HG02970 (cell line): ENCODE results near the gene GCNT2.
"Not testable (repeated sequence)": the region's sequence is repeated elsewhere in the genome, so short reads cannot be mapped to it uniquely, and the experiment has no call there.

Experiments
- ATAC-seq: cut with Tn5 transposase; IDR thresholded peaks from one replicate; pipeline ENCODE4 v1.9.1; 2021; ENCODE audit warnings: mild to moderate bottlenecking, moderate library complexity, moderate number of reproducible peaks; ENCODE audit not compliant: unreplicated experiment, low FRiP score

GCNT2 gene

DNA sequence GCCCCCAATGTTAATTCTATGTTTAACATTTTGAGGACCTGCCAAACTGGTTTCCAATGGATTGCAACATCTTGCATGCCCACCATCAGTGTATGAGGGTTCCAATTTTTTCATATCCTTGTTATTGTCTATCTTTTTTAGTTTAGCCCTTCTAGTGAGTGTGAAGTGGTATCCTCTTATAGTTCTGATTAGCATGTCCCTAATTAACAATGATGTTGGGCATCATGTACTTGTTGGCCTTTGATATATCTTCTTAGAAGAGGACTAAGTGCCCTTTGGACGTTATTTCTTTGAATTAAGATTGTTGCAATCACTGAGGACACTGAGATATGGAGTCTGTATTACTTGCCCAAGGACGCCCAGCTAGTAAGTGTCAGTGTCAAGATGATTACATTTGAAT, 22.3 kb downstream of the GCNT2 start:
- no peak for ATAC-seq

DNA sequence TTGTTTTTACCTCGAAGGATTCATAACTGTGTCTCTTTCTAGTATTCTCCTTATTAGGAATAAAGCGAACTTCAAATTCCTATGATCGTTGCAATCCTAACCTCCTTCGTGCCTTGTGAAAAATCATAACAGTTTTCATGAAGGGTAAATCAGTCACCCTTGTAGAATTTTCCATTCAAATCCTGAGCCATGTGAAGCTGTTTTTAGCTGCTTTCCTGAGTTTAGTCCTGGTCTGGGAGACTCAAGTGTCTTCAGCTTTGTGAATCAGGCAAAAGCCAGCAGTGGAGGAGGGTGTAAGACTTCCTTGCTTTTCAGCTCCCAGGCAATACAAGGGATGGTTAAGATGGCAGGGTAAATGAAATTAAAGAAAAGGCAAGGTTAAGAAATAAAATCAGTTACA, 24.3 kb downstream of the GCNT2 start:
- no peak for ATAC-seq

DNA sequence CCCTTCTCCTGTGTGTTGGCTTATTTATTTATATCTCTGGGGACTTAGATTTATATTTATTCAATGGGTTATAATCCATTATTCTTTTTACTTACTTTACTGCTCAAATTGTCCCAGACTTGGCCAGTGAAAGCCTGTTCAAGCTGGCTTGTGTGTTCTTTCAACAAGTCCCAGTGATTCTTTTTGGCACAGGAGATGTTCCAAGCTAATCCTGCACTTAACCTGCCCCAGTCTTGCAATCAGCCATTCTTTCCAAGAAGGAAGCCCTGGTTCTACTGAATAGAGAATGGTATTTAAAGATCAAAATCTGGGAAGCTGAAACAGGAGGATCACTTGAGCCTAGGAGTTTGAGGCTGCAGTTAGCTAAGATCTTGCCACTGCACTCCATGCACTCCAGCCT, 26.7 kb downstream of the GCNT2 start:
- no peak for ATAC-seq

DNA sequence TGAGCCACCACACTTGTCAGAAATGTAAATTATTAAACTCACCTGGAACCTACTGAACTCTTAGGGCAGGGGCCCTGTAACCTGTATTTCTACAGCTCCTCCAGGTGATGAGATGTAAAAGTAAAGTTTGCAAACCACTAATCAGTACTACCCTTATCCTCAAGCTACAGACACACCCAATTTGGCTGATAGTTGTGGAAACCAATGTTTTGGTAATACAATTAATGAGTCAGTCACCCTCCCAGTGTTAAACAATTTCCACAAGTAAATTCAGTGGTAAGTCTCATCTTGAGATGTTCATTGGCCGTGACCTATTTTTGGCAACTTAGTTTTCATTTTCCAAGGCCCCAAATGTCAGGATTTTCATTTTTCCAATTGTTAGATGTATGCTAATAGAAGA, 29.6 kb downstream of the GCNT2 start:
- no peak for ATAC-seq

DNA sequence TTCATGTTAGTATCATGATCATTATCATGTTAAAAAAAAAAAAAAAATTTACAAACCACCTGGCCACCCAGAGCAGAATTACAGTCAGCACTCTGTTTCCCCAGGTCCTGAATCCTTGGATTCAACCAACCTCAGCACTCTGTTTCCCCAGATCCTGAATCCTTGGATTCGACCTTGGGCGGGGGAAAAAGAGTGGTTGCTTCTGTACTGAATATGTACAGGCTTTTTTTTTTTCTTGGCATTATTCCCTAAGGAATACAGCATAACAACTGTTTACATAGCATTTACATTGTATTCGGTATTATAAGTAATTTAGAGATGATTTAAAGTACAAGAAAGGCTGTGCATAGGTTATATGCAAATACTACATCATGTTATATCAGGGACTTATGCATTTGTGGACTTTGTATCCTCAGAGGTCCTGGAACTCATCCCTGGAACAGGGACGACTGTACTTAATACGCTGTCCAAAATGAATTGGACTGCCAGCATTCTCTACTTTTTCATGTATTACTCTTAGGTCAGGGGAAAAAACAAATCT, 31.2 kb downstream of the GCNT2 start:
- no peak for ATAC-seq

DNA sequence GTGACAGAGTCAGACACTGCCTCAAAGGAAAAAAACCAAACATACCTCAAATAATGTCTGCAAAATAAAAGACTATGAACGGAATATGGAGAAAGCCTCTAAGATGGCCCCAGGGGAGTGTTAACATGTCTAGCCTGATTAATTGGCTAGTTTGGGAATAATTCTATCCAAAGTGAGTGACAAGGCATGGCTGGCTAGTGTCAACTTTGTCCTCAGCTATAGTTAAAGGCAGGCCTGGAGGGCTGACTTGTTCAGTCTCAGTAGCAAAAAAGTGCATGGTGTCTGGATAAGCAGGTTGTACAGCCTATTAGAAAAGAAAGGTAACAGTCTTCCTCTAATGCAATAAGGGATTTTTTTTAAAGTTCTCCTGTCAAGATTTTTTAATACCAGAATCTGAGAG, 32.7 kb downstream of the GCNT2 start:
- no peak for ATAC-seq

DNA sequence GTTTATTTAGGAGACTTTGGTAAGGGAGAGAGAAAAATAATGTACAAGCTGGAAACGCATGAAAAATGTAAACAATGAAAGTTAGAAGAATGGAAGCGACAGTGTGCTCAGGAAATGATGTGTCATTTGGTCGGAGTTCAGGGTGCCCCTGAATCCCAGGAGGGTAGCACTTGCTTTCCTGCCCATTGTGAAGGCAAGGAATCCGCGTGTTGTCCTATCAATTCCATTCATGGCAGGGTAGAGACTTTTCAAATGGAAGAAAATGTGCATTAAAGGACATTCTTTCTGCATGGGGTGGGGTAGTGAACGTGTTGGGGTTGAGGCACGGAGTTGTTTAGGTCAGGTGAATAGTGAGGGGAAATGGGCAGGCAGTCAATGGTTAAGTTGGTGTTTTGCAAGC, 33.7 kb downstream of the GCNT2 start:
- ATAC-seq, result no peak

DNA sequence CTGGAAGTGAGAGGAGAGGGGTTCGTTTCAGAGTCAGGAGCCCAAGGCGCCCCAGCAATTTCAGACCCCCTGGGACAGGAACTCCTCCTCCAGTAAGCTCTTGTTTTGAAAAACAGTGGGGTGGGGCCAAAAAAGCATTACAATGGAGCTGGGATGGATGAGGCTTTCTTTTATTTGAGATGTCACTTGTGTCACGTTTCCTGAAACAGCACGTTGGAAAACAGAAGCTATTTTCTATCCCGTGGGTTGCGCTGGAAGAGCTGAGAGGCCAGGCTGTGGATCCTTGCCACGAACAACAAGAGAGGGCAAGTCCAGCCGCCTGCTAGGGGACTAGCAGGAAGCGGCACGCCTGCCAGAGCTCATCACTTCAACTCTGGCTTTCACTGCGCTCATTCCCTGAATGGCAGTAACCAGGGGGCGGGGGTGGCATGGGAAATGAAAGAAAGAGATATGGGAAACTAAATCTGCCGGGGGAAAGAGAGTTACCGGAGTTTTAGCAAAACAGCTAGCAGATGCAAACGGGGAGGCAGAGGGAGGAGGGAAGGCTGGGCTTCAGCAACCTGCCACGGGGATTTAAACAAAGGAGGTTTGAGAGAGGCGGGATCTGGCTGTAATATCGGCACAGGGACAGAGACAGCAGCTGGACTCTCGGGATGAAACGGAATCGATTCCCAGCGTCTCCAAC, 34.6 kb downstream of the GCNT2 start:
- no peak for ATAC-seq

DNA sequence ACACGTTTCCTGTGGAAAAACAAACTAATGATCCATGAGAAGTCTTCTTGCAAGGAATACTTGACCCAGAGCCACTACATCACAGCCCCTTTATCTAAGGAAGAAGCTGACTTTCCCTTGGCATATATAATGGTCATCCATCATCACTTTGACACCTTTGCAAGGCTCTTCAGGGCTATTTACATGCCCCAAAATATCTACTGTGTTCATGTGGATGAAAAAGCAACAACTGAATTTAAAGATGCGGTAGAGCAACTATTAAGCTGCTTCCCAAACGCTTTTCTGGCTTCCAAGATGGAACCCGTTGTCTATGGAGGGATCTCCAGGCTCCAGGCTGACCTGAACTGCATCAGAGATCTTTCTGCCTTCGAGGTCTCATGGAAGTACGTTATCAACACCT, 35.4 kb downstream of the GCNT2 start:
- ATAC-seq, result no peak

DNA sequence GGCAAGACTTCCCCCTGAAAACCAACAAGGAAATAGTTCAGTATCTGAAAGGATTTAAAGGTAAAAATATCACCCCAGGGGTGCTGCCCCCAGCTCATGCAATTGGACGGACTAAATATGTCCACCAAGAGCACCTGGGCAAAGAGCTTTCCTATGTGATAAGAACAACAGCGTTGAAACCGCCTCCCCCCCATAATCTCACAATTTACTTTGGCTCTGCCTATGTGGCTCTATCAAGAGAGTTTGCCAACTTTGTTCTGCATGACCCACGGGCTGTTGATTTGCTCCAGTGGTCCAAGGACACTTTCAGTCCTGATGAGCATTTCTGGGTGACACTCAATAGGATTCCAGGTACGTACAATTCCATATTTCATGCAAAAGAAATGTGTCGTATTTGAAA, 35.8 kb downstream of the GCNT2 start:
- no peak for ATAC-seq

DNA sequence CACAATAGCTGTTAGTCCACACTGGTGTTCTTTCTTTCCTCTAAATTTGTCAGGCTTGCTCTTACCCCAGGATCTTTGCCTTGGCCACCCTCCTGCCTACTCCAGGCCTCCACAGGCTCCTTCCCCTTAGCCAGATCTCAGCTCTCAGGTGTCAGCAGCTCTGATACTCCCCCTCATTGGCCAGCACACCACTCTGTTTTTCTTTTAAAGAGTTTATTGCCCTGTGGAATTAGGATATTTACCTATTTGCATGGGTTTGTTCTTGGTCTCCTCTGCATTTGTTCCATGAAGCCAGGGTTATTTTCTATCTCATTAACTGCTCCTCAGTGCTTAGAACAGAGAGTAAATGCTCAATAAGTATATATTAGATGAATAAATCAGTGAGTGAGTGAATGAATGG, 36.8 kb downstream of the GCNT2 start:
- no peak for ATAC-seq

DNA sequence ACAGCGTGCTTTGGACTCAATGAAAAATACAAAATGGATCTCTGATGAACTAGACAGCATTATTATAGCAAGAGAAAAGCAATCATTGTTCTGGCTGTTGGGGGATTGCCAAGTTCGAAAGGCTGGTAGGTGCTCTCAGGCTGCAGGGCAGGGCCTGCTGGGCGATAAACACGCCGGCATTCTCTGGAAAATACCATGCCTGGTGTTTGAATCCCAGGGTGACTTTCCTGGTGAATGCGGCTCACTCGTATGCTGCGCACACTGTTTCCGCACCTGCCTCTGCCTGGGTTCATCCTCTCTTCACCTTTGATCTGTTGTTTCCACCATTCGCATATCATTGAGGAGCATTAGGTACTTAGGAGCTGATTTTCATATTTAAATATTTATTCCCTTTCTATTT, 37.4 kb downstream of the GCNT2 start:
- ATAC-seq, result no peak

DNA sequence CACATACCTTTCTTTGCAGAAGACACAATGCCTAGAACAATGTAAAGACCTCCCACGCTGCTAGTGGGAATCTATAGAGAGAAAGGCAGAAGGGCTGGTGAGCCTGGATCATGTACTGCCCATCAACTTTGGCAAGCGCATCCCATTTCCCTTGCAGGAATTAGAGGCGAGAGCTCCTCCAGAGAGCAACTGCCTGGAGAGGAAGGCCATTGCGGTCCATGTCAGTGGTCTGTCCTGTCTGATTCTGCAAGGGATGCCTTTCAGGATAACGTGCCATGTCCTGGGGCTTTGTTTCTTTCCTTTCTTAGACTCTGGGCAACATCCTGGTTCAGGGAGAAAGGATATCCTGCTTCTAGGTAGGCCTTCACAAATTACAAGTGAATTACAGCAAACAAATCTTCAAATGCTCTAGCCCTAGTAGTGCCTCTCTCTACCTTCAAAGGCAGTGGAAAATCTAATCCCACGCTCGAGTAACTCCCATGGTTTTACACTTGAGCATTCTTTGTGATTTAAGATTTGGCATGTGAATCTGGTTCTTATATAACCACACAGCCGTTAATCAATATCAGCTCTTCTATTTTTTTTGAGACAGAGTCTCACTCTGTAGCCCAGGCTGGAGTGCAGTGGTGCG, 38.5 kb downstream of the GCNT2 start:
- no peak for ATAC-seq

DNA sequence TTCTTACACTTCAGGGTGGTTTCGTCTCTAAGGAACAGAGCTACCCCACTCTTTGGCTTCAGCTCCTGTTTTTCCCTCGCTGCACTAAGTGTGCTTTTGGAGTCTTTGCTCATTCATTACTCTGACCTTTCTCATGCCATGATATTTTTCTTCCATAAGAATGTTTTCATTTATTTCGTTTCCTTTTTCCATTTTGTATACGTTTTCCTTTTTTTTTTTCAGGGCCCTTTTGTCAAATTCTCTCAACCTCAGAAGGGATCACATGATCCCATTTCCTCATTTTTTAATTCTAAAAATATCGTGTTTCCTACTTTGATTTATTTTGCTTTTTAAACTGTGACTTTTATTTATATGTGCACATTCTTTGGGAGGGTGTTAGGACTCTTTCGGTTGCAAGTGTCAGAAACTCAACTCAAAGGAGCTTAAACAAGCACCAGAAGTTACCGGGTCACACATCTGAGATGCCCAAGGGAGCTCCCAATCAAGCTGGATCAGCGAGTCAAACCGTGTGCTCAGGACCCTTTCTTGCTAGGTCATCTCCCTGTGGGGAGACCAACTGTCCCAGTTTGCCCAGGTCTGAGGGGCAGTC, 40.6 kb downstream of the GCNT2 start:
- no peak for ATAC-seq

DNA sequence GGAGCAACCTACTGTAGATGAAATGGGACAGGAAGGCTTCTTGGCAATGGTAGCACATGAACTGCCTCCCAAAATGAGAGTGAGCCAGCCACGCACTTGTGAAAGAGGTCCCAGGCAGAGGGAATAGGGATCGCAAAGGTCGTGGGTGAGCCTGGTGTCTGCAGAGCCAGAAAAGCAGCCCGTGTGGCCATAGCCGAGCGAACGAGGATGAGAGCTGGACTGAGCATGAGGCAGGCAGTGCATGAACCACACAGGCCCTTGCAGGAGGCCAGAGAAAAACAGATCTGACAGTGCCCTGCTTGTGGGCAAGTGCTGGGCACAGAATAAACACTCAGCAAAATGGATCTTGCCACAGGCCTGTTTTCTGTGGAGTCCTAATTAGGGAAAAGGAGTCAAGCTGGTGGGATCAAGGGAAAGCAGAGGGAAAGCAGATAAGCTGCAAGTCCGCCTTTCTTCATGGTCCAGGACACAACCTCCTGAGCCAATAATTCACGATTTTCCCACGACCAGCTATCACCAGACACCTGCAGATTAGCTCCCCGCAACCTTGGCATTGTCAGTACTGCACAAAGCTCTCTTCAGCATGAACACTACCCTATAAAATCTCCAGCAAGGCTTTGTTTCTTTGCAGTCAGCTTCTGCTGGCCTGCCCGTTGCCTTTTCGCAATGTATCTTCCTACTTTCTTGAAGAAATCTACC, 44.0 kb downstream of the GCNT2 start:
- ATAC-seq, result no peak

DNA sequence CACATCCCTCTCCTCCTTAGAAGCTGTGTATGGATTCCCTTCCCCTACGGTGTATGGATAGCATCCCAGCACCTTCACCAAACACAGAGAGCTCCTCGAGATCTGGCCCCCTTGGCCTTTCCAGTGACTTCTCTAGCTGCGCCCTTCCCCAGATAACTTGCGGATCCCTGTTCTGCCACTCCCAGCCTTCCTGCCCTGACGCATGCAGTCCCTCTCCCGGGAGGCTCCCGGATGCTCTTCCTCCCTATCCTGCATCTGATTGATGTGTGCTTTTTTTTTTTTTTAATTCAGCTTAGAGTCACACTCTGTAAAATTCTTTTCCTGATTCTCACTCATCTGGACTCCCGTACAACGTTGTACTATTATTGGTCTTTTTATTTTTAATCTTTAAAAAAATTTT, 44.8 kb downstream of the GCNT2 start:
- no peak for ATAC-seq

DNA sequence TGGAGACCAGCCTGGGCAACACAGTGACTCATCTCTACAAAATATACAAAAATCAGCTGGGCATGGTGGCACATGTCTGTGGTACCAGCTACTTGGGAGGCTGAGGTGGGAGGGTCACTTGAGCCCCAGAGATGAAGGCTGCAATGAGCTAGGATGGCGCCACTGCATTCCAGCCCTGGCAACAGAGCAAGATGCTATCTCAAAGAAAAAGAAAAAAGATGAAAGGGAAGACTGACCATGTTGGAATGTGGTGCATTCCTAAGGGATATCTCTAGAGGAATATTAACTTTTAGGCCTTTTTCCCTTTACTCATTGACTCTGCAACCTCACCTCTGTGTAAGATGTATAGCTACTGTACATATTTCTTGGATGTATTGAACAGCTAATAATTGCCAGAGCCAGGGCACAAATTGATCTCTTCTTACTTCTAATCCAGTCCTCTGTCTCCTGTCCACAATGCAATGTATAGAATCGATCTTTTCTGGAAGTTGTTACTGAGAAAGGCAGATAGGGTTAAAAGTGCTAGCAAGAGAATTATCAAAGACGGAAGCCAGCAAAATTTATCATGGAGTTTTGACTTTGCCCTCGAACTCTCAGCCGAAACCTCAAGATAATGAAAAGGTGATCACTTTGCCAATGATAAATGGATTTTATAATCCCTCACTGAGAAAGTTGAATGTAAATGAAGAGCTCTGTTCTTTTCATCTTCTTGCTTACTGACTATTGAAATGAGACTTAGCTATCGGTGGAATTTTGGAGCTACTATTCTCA, 46.3 kb downstream of the GCNT2 start:
- no peak for ATAC-seq

DNA sequence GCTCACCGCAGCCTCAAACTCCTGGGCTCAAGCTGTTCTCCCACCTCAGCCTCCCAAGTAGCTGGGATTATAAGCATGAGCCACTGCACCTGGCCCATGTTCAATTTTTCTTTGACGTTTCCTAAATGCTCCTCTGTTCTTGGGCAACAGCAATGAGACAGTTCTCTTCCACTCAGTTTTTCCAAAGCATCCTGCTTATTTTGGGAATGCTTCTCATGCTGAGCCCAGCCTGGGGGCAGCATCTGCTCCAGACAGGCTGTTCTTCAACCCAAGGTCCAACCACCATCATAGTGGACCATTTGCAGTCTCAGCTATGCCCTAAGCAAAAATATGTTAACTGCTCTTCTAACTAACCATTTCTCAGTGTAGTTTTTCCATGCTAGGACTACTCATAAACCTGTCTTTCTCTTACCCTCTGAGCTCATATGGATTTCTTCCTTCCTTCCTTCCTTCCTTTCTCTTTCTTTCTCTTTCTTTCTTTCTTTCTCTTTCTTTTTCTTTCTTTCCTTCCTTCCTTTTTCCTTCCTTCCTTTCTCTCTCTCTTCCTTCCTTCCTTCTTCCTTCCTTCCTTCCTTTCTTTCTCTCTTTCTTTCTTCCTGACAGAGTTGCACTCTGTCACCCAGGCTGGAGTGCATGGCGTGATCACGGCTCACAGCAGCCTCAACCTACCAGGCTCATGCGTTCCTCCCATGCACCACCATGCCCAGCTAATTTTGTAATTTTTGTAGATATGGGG, 48.4 kb downstream of the GCNT2 start:
- ATAC-seq, result no peak

DNA sequence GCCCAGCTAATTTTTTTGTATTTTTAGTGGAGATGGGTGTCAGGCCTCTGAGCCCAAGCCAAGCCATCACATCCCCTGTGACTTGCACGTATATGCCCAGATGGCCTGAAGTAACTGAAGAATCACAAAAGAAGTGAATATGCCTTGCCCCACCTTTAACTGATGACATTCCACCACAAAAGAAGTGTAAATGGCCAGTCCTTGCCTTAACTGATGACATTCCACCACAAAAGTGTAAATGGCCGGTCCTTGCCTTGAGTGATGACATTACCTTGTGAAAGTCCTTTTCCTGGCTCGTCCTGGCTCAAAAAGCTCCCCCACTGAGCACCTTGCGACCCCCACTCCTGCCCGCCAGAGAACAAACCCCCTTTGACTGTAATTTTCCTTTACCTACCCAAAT, 54.4 kb downstream of the GCNT2 start:
- not testable (repeated sequence) for ATAC-seq

DNA sequence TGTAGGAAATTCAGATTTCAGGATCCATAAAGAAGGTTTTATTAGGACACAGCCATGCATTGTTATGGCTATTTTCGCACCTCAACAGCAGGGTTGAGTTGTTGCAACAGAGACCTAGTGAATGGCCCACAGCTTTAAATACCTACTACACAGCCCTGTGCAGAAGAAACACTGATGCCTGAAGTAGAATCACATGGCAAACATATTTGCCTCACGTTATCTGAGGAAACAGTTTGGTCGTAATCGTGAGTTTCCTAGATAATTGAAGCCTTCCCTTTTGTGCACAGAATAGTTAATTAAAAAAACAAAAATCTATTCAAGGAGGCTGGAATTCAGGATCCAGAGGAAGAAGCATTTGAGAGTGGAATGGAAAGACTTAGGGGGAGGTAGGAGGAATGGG, 55.1 kb downstream of the GCNT2 start:
- ATAC-seq, result no peak
